Ishikawa (cell line): ENCODE measurements around the gene SDR39U1.

Experiments used
- EP300 ChIP-seq: IDR thresholded peaks from 2 replicates; pipeline ENCODE4 v1.6.1; 2012; ENCODE audit warnings: borderline replicate concordance
- REST ChIP-seq: IDR thresholded peaks from 2 replicates; pipeline ENCODE4 v1.6.1; 2012; ENCODE audit warnings: low read depth, mild to moderate bottlenecking
- TAF1 ChIP-seq: IDR thresholded peaks from 2 replicates; pipeline ENCODE4 v1.6.1; 2012; ENCODE audit warnings: low read depth, mild to moderate bottlenecking
- ZBTB7A ChIP-seq: IDR thresholded peaks from 2 replicates; pipeline ENCODE4 v1.6.1; 2012; ENCODE audit warnings: low read depth

- TF ChIP-seq REST (no peak), EP300 (no peak), ZBTB7A (no peak), TAF1 (no peak)
Measured at GRCh38 chr14:24426912-24427536, 15.6 kb downstream of the SDR39U1 start.
